Astrocyte of the hippocampus (primary cell): Measurements from ENCODE around the gene ACVR2B.
A peak's percentile ranks its signal among the peaks of the same experiment; 100 is the strongest.

Experiments used
- DNase-seq: peaks from one replicate; pipeline ENCODE4 v3.0.0; 2011; ENCODE audit warnings: low read depth, low spot score

ACVR2B gene

DNA sequence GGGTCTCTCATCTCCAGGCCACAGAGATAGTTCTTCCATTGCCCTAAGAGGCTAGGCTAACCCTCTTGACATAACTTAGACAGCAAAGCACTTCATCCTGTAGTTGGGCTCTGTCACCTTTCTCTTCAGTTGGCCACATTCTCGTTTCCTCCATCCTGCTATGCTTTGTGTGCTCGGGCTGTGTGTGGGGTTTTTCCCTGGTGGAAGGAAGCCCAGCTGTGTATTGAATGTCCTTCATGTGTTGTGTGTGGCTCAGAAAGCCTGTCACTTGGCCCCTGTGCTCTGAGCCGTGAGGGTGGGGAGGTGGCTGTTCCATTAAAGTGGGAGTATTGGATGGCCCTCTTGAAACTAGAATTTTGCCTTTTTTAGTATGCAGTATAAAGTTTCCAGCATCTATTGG, 33.6 kb downstream of the ACVR2B start:
- no peak for DNase-seq

DNA sequence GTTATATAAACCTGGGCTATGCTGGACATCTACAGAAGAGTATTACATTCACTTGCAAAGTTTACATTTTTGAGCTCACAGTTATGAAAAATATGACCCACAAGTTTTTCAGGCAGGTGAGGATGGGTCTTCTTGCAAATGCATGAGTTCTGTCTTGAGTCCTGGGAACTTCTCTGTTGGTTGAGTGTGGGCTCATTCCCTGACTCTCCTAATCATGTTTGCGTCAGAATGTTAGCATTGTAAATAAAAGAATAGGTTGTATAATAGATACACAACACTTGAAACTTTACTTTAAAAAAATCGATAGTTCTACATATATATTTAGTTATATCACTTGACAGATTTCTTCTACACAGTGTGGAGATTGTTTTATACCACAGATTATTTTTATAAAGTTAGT, 35.3 kb downstream of the ACVR2B start:
- DNase-seq, result no peak

DNA sequence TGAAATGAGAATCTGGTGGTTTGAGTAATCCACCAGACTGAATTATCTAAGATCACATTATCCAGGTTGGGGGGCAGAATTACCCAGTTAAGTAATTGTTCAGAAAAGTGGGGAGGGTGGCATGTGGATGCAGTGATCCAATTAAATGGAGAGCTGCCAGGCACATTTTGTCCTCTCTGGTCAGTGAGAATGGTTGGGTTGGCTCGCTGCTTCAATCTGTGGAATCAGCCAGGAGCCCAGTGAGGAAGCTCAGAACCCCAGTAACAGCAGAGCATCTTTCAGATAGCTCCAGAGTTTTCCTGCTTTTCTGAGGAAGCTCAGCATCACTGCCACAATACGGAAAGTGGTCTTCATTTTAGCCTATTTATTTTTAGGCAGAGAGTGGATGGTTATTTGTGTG, 36.1 kb downstream of the ACVR2B start:
- no peak for DNase-seq

DNA sequence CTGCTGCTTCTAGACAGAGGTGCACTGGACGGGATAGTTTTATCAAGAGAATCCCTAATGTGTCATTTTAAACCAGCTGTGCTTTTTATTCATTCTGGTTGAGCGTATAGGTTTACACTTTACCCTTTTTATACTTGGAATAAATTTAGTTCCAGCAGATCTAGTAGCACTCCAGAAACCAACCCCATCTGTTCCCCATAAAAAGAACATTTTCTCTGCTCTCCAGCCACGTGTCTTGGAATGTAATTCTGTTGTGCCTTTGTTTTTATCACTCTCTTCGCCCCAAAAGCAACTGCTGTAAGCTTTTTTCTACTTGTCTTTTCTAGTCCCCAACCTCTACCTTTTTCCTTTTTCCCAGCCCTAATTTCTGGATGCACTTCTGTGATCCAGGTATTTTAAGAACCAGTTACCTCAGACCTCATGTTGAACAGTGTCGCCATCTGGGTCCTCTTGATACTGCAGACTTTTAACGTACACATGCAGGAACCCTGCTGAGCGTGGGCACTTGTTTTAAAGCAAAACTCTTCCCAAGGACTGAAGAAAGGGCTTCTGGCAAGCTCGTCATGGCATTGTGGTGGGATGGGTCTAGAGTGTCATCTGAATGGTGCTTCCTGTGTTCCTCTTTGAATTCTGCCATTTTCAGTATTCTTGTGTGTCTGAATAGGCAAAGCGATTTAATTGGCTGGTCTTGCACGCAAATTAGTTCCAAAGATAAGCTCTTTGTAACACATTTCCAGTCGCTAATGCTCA, 36.8 kb downstream of the ACVR2B start:
- no peak for DNase-seq

DNA sequence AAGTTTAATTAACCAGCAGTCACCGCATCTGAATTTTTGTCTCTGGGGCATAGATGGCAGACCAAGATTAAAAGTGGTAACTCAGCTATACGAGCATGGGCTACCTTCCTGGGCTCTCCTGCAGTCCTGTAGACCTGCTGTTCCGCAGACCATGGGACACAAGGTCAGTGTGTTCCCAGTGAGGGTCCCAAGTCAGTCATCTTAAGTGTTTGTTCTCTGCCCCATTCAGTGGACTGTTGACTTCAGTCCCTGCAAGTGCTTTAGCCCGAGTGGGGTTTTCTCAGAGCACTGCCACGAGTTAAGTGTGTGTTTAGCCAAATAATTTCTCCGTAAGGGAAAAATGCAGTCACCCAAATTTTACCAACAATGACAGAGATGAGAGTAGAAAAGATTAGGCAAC, 37.5 kb downstream of the ACVR2B start:
- no peak for DNase-seq

DNA sequence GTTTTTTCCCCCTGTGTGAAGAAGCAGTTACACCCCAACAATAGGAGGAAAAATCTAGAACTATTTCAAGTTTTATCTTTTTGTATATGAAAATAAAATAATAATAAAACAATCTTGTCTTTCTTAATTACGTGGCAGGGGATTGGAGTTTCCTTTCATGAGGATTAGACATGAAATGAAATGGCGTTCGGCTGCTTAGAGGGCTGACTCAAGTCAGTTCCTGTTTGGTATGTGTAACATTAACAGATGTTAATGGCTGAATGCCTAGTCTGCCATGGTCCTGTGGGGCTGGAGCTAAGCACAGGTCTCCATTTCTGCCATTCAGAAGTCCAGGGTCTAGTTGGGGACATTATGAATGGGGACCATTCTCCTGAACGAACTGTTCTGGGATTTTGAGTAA, 39.3 kb downstream of the ACVR2B start:
- DNase-seq, result no peak

DNA sequence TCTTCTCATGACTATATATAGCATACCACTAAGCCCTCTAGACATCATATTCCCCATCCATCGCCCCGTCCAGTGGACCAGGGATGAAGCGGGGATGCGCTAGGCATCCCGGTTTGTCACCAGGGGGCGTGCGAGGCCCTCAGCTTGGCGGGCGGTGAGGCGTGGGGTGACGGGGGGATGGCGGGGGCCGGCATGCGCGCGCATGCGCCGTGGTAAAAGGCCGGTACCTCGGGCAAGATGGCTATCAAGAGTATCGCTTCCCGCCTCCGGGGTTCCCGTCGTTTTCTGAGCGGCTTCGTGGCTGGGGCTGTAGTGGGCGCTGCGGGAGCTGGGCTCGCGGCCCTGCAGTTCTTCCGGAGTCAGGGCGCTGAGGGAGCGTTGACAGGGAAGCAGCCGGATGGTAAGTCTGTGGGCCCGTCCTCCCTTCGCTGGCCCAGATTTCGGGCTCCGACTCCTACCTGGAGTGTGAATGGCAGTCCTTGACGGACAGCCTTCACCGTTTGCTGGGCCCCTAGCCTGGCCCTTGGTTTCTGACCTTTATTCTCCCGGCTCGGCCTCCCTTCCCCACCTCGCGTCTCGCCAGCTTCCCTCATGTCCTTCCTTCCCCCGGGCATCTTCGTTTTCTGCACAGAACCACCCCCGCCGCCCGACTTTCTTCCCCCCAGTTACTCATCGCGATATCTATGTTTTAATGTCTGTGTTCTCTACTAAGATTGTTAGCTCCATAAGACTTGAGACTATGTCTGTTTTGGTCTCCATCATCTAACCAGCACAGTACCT, 42.6 kb downstream of the ACVR2B start, which contains the start of gene EXOG:
TSS of gene EXOG (plus strand) at position 210 of the 780 bp plus-strand sequence. CDS start at position 238, 28 bp downstream.
- peak; percentile 97 for DNase-seq

DNA sequence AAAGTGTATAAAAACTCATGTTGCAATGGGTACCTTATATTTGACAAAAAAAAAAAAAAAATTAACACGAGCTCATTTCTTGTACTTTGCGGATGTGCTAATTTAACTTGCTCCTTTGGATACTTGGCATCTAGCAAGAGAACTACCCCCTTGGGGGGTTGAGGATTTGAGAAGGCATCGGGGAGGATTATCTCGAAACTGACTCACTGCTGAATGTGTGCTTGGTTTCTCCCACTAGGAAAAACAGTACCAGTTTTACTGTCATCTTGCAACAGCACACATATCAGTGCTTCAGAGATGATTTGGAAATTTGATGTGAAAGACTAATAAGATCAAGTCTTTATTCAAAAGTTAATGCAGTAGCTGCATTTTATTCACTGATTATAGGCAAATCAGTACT, 43.3 kb downstream of the ACVR2B start:
- no peak for DNase-seq

DNA sequence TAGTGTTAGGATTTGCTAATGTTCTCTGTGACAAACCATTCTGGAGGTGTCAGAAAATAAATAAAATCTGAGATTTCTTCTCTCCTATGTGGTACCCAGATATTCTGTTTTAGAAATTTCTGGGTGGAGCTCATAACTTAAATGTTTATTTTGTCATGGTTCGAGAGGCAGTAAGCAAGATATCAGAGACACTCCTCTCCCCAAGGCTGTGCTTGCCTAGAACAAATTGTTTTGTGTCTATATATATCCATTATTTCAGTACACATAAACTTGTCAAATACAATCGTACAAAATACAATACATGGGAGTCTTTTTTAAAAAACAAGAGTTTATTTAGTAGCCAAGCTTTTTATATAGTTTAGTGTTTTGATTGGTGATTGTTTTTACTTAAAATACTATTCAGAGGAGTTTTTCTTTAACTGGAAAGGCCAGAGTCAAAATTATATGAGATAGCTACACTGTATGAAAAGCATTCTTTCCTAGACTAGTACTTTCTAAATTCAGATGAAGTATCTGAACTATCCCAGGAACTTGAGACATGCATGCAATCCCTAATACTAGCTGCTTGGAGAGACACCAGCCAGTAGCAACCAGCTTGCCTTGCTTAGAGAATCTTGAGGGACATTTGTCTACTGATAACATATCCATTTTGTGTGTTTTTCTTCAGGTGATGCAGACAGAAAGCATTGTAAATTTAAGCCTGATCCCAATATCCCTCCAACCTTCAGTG, 47.2 kb downstream of the ACVR2B start:
- DNase-seq, result no peak

DNA sequence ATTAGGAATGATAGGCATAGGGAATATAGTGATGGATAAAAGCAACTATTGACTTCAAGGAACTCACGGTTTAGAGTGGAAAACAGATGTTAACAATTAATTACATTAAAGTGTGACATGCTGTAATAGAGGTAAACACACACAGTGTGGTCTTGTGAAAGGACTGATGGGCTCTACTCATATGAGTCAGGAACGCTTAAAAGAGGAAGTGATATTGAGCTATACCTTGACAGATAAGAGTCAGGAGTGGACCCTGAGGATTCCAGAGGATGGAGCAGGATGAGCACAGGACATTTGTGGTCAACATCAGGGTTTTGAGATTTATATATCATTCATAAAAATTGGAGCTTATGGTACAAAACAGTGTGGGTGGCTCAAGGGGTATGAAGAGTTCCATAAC, 53.4 kb downstream of the ACVR2B start:
- DNase-seq, result no peak

DNA sequence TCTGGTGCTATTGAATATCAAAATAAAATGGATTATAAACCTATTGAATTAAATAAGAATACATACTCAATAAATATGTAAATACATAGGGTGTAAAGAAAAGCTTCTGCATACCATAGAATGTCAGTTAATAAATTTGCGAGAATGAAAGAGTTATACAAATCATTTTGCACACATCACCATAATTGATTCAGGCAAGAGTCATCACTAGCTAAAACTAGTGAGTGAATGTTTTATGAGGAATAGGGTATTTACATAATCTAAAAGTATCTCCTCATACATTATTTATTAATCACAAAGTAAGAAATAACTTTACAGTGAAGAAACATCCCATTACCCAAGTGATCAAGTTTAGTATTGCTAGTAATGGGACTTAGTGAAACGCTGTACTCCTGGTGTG, 56.0 kb downstream of the ACVR2B start:
- no peak for DNase-seq

DNA sequence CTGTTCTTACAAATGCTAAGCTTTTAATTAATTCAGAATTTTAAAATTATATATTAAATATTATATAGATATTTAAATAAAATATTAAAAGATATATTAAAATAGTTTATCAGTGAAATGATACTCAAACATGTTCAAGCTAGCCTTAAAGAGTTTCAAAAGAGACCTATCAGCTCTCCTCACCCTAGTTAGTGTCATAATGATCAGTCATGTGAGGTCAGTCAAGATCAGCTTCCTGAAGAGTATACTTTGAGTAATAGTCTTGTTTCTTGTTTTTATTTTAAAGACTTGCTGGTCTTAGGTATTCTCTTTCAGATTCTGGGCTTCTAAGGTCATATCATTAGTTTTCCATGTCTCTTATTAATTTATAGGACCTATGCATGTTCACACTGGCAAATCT, 56.9 kb downstream of the ACVR2B start:
- DNase-seq, result no peak

DNA sequence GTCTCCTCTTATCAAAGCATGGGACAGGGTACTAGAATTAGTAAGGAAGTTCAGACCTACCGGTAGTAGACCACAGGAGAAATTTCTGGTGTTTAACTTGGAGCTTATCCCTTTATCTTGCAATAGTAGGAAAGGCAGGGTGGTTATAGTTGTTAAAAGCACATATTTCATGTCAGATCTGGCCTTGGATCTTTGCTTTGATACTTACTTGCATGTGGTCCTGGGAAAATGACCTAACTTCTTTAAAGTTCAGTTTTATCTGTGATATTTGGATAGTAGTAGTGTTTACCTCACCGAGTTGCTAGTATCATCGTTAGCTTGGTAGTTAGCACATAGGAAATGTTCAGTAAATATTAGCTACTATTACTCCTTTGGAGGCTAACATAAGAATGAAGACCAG, 57.9 kb downstream of the ACVR2B start:
- DNase-seq, result no peak

DNA sequence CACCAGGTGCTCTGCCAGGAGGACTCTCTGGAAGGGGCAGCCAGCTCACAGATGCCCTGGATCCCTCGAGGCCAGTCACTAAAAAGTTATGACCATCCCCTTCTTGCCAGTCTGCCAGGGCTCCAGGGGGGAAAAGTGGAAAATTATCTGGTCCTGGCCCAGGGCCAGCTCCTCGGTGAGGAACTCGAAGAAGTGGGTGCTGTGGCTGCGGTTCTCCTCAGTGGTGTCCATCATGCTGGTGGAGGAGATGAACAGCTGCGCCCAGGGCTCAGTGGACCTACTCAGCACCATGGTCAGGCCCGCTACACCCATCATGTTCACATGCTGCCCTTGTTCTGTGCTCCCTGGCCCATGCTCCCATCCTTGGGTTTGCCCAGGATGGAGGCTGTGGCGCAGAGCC, 61.7 kb downstream of the ACVR2B start:
- DNase-seq, result no peak

DNA sequence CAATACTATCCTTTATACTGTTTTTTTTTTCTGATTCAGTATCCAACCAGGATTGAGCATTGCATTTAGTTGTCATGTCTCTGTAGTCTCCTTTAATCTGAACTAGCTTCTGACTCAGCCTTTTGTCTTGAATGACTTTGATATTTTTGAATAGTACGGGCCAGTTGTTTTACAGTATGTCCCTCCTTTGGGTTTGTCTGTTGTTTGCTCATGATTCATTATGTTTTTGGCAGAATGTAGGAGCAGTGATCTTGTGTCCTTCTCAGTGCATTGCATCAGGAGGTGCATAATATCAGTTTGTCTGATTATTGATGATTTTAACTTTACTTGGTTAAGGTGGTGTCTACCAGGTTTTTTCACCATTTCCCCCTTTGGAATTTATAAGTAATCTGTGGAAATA, 63.0 kb downstream of the ACVR2B start:
- no peak for DNase-seq

DNA sequence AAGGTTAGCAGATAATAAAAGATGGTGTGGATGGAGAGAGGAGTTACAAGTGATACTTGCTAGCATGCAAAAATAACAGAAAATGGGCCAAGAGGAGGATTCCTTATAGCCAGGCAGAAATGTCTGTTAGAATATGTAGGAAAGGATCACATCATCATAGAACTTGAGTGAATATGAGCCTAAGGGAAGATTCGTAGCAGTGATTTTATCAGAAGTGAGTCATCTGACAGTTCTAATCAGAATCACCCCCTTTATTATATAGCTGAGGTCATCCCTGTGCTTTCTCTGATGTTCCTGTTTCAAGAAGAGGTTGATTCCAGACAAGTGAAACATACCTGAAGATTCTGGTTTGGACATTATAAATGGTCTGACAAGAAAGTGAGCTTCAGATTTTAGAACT, 65.3 kb downstream of the ACVR2B start:
- DNase-seq, result no peak

DNA sequence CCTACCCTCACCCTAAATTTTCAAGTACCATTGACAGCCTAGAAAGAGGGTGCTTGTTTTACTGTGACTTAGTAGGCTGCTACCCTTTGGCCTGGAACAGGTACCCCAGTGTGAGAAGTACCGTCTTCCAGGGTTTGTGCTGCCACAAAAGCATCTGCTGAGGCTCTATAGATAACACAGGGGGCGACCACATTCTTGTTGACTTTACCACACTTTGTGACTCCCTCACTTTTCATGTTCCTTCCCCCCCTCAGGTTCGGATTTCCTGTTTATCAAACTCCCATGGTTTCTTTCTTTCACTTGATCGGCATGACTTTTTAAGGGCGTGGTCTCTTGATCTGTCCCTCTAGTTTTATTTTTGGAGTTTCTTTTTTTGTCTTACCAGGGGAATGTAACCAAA, 66.0 kb downstream of the ACVR2B start:
- DNase-seq, result no peak

DNA sequence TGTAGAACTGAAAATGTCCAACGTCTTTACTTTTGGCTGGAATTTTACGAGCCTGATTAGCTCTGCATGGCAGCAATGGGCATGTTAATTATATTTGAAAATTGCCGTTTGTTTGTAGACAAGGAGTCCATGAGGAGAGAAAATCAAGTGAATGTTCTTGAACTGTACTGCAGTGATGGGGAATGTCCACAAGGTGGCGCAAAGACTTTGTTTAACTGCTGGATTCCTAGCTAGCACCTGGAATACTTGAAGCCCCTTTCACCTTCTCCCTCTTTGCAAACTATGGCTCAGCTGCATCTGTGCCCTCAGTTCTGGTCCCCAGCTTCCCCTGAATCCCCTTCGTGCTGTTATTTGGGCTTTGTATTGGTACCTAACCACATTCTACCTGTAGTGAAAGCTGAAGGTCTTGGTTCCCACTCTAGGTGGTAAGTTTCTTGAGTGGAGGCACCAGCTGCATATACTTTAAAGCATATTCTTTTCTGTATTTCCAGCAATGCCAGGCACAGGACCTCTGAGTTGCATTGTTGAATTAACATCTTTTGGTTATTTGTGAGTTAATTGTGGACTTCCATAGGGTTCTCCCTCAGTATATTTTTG, 67.8 kb downstream of the ACVR2B start:
- peak; percentile 84 for DNase-seq

DNA sequence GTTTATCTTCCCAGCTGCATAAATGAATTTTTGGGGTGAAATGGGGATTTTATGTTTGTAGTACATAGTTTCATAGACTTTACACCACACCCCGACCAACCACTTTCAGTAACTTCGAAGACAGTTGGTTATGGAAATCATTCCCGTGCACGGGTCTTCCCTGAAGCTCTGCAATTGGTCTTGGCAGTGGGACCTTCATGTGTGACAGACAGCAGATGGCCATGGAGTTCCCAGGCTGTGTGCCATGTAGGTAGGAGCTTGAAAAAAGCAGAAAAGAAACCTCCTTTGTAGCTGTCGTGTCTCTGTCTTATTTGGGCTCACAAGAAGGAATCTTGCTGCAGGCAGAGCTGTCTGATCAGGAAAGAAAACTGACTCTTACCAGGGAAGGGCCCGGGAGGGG, 68.3 kb downstream of the ACVR2B start:
- DNase-seq, result no peak

DNA sequence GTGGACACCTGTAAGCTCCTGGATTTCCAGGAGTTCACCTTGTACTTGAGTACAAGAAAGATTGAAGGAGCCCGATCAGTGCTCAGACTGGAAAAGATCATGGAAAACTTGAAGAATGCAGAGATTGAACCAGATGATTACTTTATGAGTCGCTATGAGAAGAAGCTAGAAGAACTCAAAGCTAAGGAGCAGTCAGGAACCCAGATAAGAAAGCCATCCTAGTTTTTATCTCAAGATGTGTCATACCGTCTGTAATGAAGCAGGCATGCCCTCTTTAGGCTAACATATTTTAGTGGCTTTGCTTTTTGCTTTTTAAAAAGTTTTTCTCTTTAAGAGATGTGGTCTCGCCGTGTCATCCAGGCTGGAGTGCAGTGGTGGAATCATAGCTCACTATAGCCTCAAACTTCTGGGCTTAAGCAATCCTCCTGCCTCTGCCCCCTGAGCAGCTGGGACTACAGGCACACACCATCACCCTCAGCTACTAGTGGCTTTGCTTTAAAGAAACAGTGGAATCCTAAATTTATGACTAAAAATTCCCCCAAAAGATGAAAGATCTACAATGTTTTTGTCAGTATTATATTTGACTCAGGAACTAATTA, 70.5 kb downstream of the ACVR2B start:
- no peak for DNase-seq

DNA sequence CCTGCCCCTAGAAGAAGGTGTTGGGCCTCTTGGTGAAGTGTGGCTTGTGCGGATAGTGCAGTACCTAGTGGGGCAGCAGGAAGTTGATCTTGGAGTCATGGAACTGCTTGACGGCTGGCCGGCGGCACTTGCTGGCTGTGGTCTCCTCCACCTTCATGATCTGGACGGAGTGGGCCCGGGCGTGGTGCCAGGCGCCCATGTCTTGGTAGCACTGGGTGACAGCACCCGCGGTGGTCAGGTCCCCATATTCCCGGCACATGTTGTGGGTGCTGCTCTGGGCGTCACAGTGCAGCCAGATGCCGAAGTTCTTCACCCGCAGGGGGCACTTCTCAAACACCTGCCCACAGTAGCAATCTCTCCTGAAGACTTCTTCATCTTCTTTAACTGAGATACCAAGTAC, 73.1 kb downstream of the ACVR2B start:
- no peak for DNase-seq

DNA sequence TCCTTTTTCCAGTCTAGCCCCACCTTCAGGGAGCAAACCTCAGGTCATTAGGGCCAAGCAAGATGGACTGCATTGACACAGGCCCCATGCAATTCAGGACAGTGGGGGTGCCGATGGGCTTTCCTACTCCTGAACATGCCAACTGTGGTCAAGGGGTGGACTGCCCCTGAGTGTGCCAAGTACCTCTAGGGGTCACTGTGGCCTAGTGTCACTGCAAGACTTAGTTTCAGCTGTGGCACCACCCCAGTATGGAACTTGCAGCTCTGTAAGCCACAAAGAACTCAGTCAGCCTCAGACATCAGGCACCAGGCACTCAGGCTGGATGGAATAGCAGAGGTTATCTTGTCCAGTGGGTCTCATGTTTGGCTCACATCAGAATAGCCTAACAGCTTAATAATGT, 74.8 kb downstream of the ACVR2B start:
- no peak for DNase-seq
